Kidney epithelial cell (primary cell): ENCODE results near the gene CCDC121. TPM values are rescaled to one million over a fixed set of nuclear protein-coding genes. Genes with fewer than 3 reads are reported as not detected.
"Not testable (repeated sequence)": the region's sequence is repeated elsewhere in the genome, so short reads cannot be mapped to it uniquely, and the experiment has no call there.

Source experiments
- DNase-seq: peaks from one replicate; pipeline ENCODE4 v3.0.0-alpha.2; 2010; ENCODE audit warnings: low read depth
- H3K27me3 ChIP-seq: 2 replicates; pipeline ENCODE4 v1.6.0; 2011; ENCODE audit warnings: low read length; ENCODE audit not compliant: control insufficient read depth, insufficient read depth
- H3K36me3 ChIP-seq: 2 replicates; pipeline ENCODE4 v1.5.1; 2011; ENCODE audit warnings: low read length; ENCODE audit not compliant: control insufficient read depth, insufficient read depth
- H3K4me3 ChIP-seq: 2 replicates; pipeline ENCODE4 v1.5.1; 2011; ENCODE audit warnings: low read depth, mild to moderate bottlenecking, control low read depth, low read length
- total RNA-seq: library from RNA; depleted of rRNA; stranded (reverse); fragments of >200 nt; gene quantifications from 2 replicates; pipeline ENCODE4 v1.2.3, GENCODE V29; 2015
- TF ChIP-seq, protein P1 (sequence below): IDR thresholded peaks from 2 replicates; pipeline ENCODE4 v1.5.1; 2011; ENCODE audit warnings: mild to moderate bottlenecking, moderate library complexity, low read length, control low read depth, inconsistent platforms; ENCODE audit not compliant: insufficient read depth, poor library complexity, severe bottlenecking

The CCDC121 gene
- total RNA-seq, 1 donor from 2014 or later: 3.6 TPM

DNA sequence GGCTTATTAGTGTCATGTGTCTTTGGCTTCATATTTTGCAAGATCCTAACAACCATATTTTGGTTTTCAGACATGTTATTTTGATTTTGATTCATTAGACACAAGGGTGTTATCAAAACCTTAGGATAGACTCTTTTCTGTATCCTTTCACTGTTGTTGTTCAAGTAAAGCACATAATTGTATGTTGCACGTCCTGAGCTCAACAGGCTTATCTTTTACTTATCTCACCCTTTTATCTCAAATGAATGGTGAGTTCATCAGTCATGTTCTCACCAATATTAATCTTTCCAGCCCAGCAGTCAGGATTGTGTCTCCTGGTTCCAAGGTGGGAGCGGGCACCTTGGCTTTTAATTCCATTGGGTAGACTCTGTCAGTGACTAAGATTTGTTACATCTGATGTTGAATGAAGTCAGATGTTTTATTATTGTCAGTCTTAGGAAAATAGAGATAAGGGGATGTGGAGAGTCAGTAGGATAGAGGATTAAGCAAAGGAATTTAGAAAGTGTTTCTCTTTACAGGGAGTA is 12.0 kb upstream of the CCDC121 start:
- Histone ChIP-seq H3K27me3 (no peaks in the 10 kb centered on the region), H3K36me3 (no peaks in the 10 kb centered on the region), H3K4me3 (no peak overlapping the region)
- TF ChIP-seq, protein P1, sequence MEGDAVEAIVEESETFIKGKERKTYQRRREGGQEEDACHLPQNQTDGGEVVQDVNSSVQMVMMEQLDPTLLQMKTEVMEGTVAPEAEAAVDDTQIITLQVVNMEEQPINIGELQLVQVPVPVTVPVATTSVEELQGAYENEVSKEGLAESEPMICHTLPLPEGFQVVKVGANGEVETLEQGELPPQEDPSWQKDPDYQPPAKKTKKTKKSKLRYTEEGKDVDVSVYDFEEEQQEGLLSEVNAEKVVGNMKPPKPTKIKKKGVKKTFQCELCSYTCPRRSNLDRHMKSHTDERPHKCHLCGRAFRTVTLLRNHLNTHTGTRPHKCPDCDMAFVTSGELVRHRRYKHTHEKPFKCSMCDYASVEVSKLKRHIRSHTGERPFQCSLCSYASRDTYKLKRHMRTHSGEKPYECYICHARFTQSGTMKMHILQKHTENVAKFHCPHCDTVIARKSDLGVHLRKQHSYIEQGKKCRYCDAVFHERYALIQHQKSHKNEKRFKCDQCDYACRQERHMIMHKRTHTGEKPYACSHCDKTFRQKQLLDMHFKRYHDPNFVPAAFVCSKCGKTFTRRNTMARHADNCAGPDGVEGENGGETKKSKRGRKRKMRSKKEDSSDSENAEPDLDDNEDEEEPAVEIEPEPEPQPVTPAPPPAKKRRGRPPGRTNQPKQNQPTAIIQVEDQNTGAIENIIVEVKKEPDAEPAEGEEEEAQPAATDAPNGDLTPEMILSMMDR: no peak
- DNase-seq: no peak

DNA sequence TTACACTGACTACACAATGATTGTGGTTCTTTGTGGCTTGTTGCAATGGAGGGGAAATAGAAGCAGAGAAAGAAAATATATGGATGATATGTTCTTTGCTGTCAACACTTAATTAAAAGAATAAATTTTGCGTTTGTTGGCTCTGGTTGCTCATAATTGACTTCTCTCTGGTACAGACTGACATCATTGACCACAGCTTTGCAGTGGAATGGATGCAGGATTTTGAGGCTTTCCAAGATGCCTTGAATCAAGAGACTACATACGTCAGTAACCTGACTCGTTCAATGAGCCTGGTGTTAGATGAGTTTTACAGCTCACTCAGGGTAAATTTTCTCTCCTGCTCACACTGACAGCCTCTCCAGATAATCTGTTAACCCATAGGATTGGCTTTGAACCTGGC is 9.9 kb upstream of the CCDC121 start:
- Histone ChIP-seq H3K27me3 (no peaks in the 10 kb centered on the region), H3K36me3 (no peaks in the 10 kb centered on the region), H3K4me3 (no peak overlapping the region)
- TF ChIP-seq, protein P1: no peak
- no peak for DNase-seq

DNA sequence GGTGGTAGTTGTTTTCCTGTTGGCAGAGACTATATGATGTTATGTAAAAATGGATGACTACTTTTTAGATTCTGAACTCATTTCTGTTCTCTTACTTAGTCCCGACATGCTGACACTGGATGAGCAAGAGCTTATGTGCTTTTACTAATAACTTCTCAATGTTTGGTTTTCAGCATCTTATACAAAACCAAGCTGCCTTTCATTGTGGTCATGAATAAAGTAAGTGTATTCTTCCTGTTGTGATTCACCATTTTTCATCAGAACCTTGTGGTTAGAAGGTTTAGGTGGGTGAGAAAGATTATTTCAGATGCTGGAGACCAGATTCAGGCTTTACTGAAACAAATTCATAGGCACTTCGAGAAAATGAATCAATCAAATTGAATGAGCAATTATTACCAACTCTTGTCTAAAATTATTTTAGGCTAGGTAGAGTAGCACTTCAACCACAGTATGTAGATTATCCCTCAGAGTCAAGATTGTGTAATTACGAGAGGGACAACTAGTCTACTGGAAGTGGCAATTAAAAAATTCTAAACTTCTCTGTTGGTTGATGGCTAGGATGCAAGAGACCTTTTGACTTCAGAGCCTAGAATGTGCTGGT is 9.3 kb upstream of the CCDC121 start:
- TF ChIP-seq, protein P1: no peak
- H3K36me3 ChIP-seq: no peaks in the 10 kb centered on the region
- H3K27me3 ChIP-seq: no peaks in the 10 kb centered on the region
- no peak overlapping the region for H3K4me3 ChIP-seq
- DNase-seq: peak; percentile 26

DNA sequence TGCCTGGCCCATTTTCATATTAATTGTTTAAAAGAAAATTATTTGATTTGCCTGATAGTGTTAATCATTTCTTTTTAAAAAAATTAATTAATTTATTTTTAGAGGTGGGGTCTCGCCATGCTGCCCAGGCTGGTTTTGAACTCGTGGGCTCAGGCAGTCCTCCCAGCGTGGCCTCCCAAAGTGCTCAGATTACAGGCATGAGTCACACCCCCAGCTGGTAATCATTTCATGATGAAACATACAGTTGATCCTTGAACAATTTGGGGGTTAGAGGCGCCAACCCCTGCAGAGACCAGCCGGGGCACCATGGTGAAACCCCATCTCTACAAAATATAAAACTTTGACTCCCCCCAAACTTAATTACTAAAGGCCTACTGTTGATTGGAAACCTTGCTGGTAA is 8.0 kb upstream of the CCDC121 start:
- TF ChIP-seq, protein P1: no peak
- no peak overlapping the region for H3K4me3 ChIP-seq
- H3K36me3 ChIP-seq: no peaks in the 10 kb centered on the region
- H3K27me3 ChIP-seq: no peaks in the 10 kb centered on the region
- DNase-seq: no peak

DNA sequence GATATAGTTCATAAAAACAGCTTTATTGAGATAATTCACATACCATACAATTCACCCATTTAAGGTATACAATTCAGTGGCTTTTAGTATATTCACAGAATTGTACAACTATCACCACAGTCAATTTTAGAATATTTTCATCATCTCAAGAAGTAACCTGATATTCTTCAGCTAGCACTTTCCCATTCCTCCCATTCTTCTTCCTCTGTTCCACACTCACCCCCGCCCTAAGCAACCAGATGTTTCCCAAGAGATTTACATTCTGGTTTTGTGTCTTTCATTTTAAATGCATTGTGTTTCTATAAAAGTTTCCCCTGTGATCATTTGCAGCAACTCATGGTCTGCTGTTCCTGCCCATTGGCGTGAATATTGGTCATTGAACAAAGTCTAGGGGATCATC is 5.5 kb upstream of the CCDC121 start:
- no peaks in the 10 kb centered on the region for H3K36me3 ChIP-seq
- no peak for DNase-seq
- H3K4me3 ChIP-seq: no peak overlapping the region
- TF ChIP-seq, protein P1: no peak
- no peaks in the 10 kb centered on the region for H3K27me3 ChIP-seq

DNA sequence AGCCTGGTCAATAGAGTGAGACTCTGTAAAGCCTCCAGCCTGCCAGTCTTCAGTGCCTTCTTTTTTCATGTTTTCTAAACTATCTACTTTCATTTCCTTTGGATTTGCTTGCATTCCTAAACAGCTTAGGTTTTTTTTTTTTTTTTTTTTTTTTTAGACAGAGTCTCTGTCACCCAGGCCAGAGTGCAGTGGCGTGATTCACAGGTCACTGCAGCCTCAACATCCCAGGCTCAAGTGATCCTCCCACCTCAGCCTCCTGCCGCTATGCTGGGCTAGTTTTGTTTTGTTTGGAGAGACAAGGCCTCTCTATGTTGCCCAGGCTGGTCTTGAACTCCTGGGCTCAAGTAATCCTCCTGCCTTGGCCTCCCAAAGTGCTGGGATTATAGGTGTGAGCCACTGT is 1.4 kb upstream of the CCDC121 start:
- H3K36me3 ChIP-seq, H3K27me3 ChIP-seq, DNase-seq, H3K4me3 ChIP-seq: not testable (repeated sequence)
